Calu3 (cell line): ENCODE measurements around the gene KRTAP1-5. TPM values are rescaled to one million over a fixed set of nuclear protein-coding genes. Genes with fewer than 3 reads are reported as not detected.
"Not testable (repeated sequence)": the region's sequence is repeated elsewhere in the genome, so short reads cannot be mapped to it uniquely, and the experiment has no call there.

Experiments used
- BruUV-seq: library from RNA; stranded (reverse); fragments of 400-500 nt; replicated peaks from 2 replicates; lab custom pipeline; 2021; lab: Mats Ljungman, UMichigan
- CTCF ChIA-PET: fragments of 300-600 bp; sonication (Branson Sonifier 250); formaldehyde crosslinking; loops from one replicate; lab custom pipeline; 2022; ENCODE audit warnings: antibody characterized with exemption; lab: Charles Lee
- DNase-seq: peaks from one replicate; pipeline ENCODE4 v3.0.0; 2022
- H3K27ac Mint-ChIP-seq: one replicate; pipeline ENCODE4 v1.8.0; 2022; ENCODE audit warnings: mixed read lengths; ENCODE audit not compliant: unreplicated experiment
- H3K27me3 Mint-ChIP-seq: one replicate; pipeline ENCODE4 v1.8.0; 2022; ENCODE audit warnings: mixed read lengths; ENCODE audit not compliant: unreplicated experiment
- H3K36me3 Mint-ChIP-seq: one replicate; pipeline ENCODE4 v1.8.0; 2022; ENCODE audit warnings: mild to moderate bottlenecking, moderate library complexity, mixed read lengths; ENCODE audit not compliant: insufficient read depth, unreplicated experiment
- H3K4me1 Mint-ChIP-seq: one replicate; pipeline ENCODE4 v1.8.0; 2022; ENCODE audit warnings: mild to moderate bottlenecking, low read depth, mixed read lengths; ENCODE audit not compliant: unreplicated experiment
- H3K4me3 Mint-ChIP-seq: one replicate; pipeline ENCODE4 v1.8.0; 2022; ENCODE audit warnings: mild to moderate bottlenecking, low read depth, moderate library complexity, mixed read lengths; ENCODE audit not compliant: unreplicated experiment
- H3K9me3 Mint-ChIP-seq: one replicate; pipeline ENCODE4 v1.8.0; 2022; ENCODE audit warnings: low read depth, mixed read lengths; ENCODE audit not compliant: unreplicated experiment
- CTCF ChIP-seq: fragments of 200-600 bp; IDR thresholded peaks from one replicate; pipeline ENCODE4 v1.8.0; 2022; ENCODE audit warnings: antibody characterized with exemption; ENCODE audit not compliant: unreplicated experiment
- intact Hi-C: fragments of 100-400 bp; cut with micrococcal nuclease; formaldehyde crosslinking; loops from one replicate; pipeline ENCODE4 v1.10.0; 2022; ENCODE audit not compliant: unreplicated experiment
- total RNA-seq: library from RNA; stranded (reverse); gene quantifications from 2 replicates; pipeline ENCODE4 v1.2.3, GENCODE V29; 2022

KRTAP1-5 gene
- total RNA-seq, 1 experiment from 2014 or later = not detected

GRCh38 chr17:41071606-41072360 lies 44.8 kb upstream of the KRTAP1-5 start:
- no TSS peak for BruUV-seq
- Mint-ChIP-seq H3K9me3 (peaks cover 4% of the 10 kb centered on the region), H3K36me3 (no peaks in the 10 kb centered on the region), H3K27ac (no peak overlapping the region), H3K27me3 (no peaks in the 10 kb centered on the region), H3K4me1 (peaks cover 8% of the 10 kb centered on the region), H3K4me3 (no peak overlapping the region)
- TF ChIP-seq CTCF = no peak
- intact Hi-C loops = no loop called here
- CTCF ChIA-PET = interaction anchor here (1.1 to 1.5 kb wide), 2 partner anchors 9 to 12 kb away, joined by 4 to 10 read pairs; partner anchors contain the start of gene KRTAP2-3
- no peak for DNase-seq

GRCh38 chr17:41069031-41069430 lies 42.0 kb upstream of the KRTAP1-5 start:
- H3K36me3 Mint-ChIP-seq = no peaks in the 10 kb centered on the region
- no TSS peak for BruUV-seq
- no peak for DNase-seq
- H3K27me3 Mint-ChIP-seq = no peaks in the 10 kb centered on the region
- CTCF ChIA-PET = interaction anchor here (0.6 kb wide), 1 partner anchor 30 kb away, joined by 4 read pairs; no protein-coding TSS in a partner anchor
- no peak overlapping the region for H3K4me3 Mint-ChIP-seq
- no peak for TF ChIP-seq CTCF
- no peaks in the 10 kb centered on the region for H3K9me3 Mint-ChIP-seq
- intact Hi-C loops = no loop called here
- H3K27ac Mint-ChIP-seq = no peak overlapping the region
- H3K4me1 Mint-ChIP-seq = peaks cover 25% of the 10 kb centered on the region

- CTCF ChIA-PET = interaction anchor here (0.9 kb wide), 1 partner anchor 1446 kb away, joined by 3 read pairs; no protein-coding TSS in a partner anchor
- no peak overlapping the region for H3K27ac Mint-ChIP-seq
- BruUV-seq = no TSS peak
- H3K4me3 Mint-ChIP-seq = no peak overlapping the region
- H3K4me1 Mint-ChIP-seq = peaks cover 32% of the 10 kb centered on the region
- TF ChIP-seq CTCF = no peak
- H3K27me3 Mint-ChIP-seq = no peaks in the 10 kb centered on the region
- no peak for DNase-seq
- intact Hi-C loops = no loop called here
- H3K36me3 Mint-ChIP-seq = no peaks in the 10 kb centered on the region
- H3K9me3 Mint-ChIP-seq = no peaks in the 10 kb centered on the region
Observed at GRCh38 chr17:41067281-41067680, 40.3 kb upstream of the KRTAP1-5 start.

- intact Hi-C loops = no loop called here
- Mint-ChIP-seq H3K9me3 (no peaks in the 10 kb centered on the region), H3K27ac (peak within 1 kb of the TSS; percentile 25), H3K36me3 (peaks cover 4% of the 10 kb centered on the region), H3K4me1 (peaks cover 39% of the 10 kb centered on the region), H3K4me3 (no peak within 1 kb of the TSS), H3K27me3 (no peaks in the 10 kb centered on the region)
- TF ChIP-seq CTCF = no peak
- DNase-seq = no peak
- CTCF ChIA-PET = interaction anchor here (1.0 kb wide), 1 partner anchor 147 kb away, joined by 6 read pairs; no protein-coding TSS in a partner anchor
- no TSS peak for BruUV-seq
Observed at GRCh38 chr17:41065829-41066624, 39.0 kb upstream of the KRTAP1-5 start, which contains the start of gene KRTAP2-4. Gene KRTAP2-4 (minus strand): TSS chr17:41065879. CDS start chr17:41065845, 34 bp downstream.

- H3K27me3 Mint-ChIP-seq, H3K27ac Mint-ChIP-seq, BruUV-seq, H3K36me3 Mint-ChIP-seq, H3K9me3 Mint-ChIP-seq, intact Hi-C loops, H3K4me3 Mint-ChIP-seq, DNase-seq: not testable (repeated sequence)
- H3K4me1 Mint-ChIP-seq = peaks cover 48% of the 10 kb centered on the region
- CTCF ChIA-PET = interaction anchor here (1.2 kb wide), 1 partner anchor 16 kb away, joined by 3 read pairs; no protein-coding TSS in a partner anchor
Observed at GRCh38 chr17:41065016-41065689, 38.1 kb upstream of the KRTAP1-5 start.
